ENCODE data around the gene PADI3.
"Not testable (repeated sequence)": the region's sequence is repeated elsewhere in the genome, so short reads cannot be mapped to it uniquely, and the experiment has no call there.

The PADI3 gene

GRCh38 chr1:17306921-17307320, 58.0 kb downstream of the PADI3 start:
- no peak for DNase-seq

- DNase-seq = no peak
Observed at GRCh38 chr1:17307329-17307728, 58.4 kb downstream of the PADI3 start.

- DNase-seq = no peak
Observed at GRCh38 chr1:17307946-17308345, 59.0 kb downstream of the PADI3 start, which contains the start of gene PADI4. TSS of gene PADI4 (plus strand) at chr1:17308197. CDS start at chr1:17308223, 26 bp downstream.

GRCh38 chr1:17308593-17308992, 59.7 kb downstream of the PADI3 start:
- no peak for DNase-seq

- no peak for DNase-seq
Observed at GRCh38 chr1:17309426-17310067, 60.6 kb downstream of the PADI3 start.

- DNase-seq = no peak
Observed at GRCh38 chr1:17310068-17310640, 61.3 kb downstream of the PADI3 start.

- DNase-seq = no peak
Observed at GRCh38 chr1:17313530-17314309, 64.8 kb downstream of the PADI3 start.

- no peak for DNase-seq
Observed at GRCh38 chr1:17314491-17314971, 65.6 kb downstream of the PADI3 start.

GRCh38 chr1:17315542-17316130, 66.7 kb downstream of the PADI3 start:
- DNase-seq = no peak

- DNase-seq = no peak
Observed at GRCh38 chr1:17316704-17317103, 67.8 kb downstream of the PADI3 start.

GRCh38 chr1:17318262-17318661, 69.4 kb downstream of the PADI3 start:
- no peak for DNase-seq

GRCh38 chr1:17319561-17320350, 70.9 kb downstream of the PADI3 start:
- DNase-seq = no peak

GRCh38 chr1:17321857-17322390, 73.0 kb downstream of the PADI3 start:
- not testable (repeated sequence) for DNase-seq

- no peak for DNase-seq
Observed at GRCh38 chr1:17328855-17329254, 80.0 kb downstream of the PADI3 start.

GRCh38 chr1:17329610-17330009, 80.7 kb downstream of the PADI3 start:
- DNase-seq = no peak

GRCh38 chr1:17330856-17331255, 82.0 kb downstream of the PADI3 start:
- DNase-seq = no peak

GRCh38 chr1:17333081-17333480, 84.2 kb downstream of the PADI3 start:
- no peak for DNase-seq
